Amniotic epithelial cell (primary cell): ENCODE results near the gene CCSAP.
"Not testable (repeated sequence)": the region's sequence is repeated elsewhere in the genome, so short reads cannot be mapped to it uniquely, and the experiment has no call there.

Experiments
- DNase-seq: peaks from one replicate; pipeline ENCODE4 v3.0.0-alpha.2; 2010; ENCODE audit warnings: low read depth

The CCSAP gene

DNA sequence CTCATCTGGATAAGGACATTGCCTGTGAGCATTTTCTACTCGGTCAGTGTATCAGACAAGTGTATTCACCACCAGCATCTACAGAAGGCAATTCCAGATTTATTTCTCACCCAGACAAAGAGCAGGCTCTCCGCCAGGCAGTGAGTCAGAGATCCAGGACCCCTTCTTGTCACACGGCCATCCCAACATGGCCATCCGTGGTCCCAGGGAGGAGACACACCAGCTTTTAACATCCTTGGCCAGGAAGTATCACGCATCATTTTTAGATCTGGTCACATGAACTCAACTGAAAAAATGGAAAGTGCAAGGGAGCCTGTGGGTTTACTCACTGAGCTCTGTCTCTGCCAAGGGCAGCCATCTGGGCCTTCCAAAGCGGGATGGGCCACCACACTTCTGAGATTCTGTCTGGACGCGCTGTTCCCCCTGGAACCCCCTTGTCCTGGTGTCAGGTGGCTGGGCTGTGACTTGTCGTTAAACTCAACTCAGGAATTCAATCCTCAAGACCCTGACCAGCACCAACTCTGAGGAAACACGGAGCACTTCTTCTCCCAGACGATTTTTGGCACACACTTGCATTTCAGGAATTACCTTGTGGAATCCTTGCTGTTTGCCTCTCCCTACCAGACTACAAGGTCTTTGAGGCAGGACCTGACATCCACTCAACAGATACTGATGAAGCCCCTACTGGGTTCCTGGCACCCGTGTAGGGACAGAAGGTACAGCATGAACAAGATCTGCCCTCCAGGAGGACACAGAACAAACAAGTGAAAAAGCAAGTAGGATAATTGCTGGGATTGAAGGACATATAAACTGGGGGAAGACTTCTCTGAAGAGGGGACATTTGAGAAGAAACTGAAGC, 21.6 kb upstream of the CCSAP start:
- DNase-seq = no peak

DNA sequence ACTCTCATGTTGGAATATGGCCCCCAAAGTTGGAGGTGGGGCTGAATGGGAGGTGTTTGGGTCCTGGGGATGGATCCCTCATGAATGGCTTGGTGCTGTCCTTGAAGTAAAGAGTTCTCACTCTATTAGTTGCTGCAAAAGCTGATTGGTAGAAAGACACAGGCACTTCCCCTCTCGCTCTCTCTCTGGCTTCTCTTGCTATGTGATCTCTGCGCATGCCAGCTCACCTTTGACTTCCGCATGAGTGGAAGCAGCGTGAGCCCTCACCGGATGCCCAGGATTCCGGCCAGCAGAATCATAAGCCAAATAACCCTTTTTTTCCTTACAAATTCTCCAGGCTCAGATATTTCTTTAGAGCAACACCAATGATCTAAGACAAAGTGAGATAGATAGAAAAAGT, 20.9 kb upstream of the CCSAP start:
- no peak for DNase-seq

DNA sequence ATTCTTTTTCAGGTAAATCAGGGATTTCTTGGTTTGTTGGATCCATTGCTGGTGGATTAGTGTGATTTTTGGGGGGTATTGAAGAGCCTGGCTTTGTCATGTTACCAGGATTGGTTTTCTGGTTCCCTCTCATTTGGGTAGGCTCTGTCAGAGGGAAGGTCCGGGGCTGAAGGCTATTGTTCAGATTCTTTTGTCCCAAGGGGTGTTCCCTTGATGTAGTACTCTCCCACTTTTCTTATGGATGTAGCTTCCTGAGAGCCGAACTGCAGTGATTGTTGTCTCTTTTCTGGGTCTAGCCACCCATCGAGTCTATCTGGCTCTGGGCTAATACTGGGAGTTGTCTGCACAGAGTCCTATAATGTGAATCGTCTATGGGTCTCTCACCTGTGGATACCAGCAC, 17.6 kb upstream of the CCSAP start:
- DNase-seq = no peak

DNA sequence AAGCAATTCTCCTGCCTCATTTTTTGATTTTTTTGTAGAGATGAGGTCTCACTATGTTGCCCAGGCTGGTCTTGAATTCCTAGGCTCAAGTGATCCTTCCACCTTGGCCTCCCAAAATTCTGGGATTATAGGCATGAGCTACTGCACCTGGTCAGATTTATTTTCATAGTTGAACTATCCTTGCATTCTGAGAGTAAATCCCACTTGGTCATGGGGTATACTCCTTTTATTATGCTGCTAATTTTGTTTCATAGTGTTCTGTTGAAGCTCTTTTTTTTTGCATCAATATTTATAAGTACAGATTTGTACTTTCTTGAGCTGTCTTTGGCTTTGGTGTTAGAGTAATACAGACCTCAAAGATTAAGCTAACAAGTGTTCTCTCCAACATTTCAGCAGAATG, 12.8 kb upstream of the CCSAP start:
- no peak for DNase-seq

DNA sequence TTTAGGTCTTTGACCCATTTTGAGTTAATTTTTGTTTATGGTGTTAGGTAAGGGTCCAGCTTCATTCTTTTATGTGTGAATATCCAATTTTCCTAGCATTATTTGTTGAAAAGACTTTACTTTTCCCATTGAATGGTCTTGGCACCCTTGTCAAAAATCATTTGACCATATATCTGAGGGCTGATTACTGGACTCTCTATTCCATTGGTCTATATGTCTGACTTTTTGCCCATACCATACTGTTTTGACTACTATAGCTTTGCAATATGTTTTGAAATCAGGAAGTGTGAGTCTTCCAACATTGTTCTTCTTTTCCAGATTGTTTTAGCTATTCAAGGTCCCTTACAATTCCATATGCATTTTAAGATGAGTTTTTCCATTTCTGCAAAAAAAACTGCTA, 11.4 kb upstream of the CCSAP start:
- no peak for DNase-seq

DNA sequence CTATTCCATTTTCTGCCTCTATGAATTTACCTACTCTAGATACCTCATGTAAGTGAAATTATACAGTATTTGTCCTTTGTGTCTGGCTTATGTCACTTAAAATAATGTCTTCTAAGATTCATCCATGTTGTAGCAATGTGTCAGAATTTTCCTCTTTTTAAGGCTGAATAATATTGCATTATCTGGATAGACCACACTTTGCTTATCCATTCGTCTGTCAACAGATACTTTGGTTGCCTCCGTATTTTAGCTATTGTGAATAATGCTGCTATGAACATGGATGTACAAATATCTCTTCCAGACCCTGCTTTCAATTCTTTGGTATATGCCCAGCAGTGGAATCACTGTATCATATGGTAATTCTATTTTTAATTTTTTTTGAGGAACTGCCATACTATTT, 10.1 kb upstream of the CCSAP start:
- no peak for DNase-seq

DNA sequence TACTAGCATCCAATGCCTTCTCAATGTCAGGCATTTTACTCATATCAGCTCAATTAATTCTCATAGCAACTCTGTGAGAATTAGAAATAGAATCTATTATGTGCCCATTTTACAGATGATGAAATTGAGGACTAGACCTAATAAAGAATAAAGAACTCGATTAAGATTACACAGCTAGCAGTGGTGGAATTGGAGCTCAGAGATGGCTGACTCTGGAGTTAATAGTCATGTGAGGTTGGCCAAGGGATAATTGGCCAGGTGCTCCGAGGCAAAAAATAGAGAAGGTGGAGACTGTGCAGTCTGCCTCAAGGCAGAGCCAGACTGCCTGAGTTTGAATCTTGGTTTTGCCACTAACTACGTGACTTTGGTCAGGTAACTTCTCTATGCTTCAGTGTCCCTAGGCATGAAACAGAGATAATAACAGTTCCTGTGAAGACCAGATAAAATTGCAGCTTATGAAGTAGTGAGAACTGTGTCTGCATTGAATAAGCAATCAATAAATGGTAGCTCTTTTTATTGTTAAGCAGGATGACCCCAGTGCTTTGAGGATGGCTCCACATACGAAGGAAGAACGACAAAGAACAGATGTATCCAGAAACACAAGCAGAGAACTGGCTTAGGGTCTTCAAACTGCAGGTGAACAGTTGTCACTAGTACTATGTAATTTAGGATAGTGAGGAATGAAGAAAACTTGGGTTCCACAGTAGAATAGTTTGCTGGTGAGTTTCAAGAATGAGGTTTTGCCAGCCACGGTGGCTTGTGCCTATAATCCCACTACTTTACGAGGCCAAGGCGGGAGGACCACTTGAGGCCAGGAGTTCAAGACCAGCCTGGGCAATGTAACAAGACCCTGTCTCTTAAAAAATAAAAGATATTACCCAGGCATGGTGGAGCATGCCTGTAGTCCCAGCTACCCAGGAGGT, 6.9 kb upstream of the CCSAP start:
- DNase-seq = no peak

DNA sequence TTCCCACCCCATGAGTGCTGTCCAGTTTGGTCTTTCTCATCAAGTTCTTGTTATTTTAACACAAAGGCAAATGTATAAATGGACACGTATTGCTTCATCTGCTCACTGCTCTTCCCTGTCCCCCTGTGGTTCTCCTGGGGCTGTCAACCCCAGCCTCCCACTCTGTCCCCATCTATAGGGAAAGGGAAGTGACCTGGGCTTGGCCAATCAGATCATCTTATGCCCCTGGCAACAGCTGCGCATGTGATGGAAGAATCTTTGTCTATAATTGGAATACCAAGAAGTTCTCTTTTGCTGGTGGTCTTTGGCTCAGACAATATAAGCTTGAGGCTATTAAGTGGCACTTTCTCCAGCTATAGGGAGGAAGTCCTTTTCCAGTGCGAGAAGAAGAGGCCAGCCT, 4.7 kb upstream of the CCSAP start:
- DNase-seq = no peak

DNA sequence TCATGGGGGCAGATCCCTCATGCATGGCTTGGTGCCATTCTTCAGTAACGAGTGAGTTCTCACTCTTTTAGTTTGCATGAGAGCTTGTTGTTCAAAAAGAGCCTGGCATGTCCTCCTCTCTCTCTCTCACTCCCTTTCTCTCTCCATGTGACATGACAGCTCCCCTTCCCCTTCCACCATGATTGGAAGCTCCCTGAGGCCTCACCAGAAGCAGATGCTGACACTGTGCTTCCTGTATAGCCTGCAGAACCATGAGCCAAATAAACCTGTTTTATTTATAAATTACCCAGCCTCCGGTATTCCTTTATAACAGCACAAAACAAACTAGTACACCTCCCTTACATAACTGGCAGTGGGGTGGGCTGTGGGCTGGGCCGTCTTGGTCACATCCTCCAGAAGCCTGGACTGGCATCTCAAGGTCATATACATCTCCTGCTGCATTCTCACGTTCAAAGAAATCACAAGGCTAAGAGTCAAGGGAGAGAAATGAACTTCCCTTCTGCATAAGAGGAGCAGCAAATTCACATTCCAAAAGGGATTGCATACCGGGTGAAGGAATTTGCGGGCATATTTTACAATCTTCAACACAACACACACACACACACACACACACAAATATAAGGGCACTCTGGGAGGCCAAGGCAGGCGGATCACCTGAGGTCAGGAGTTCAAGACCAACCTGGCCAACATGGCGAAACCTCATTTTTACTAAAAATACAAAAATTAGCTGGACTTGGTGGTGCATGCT, 2.3 kb upstream of the CCSAP start:
- peak; percentile 80 for DNase-seq

DNA sequence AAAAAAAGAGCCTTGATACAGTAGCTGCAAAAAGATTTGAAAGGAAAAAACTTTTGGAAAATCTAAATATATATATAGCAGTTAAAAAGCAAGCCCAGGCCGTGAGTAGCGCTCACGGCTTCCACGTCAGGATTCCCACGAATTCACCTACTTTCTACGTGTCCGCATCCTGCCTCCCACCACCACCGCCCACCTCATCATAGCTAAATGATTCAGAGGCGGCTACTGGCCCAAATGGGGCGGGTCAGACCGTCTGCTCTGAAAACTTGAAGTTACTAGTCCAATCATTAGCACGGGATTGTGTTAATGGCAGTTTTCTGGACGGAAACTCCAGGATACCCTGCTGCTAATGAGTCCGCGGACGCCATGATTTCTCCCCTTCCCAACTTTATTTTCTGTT, 1.3 kb upstream of the CCSAP start:
- DNase-seq = no peak

DNA sequence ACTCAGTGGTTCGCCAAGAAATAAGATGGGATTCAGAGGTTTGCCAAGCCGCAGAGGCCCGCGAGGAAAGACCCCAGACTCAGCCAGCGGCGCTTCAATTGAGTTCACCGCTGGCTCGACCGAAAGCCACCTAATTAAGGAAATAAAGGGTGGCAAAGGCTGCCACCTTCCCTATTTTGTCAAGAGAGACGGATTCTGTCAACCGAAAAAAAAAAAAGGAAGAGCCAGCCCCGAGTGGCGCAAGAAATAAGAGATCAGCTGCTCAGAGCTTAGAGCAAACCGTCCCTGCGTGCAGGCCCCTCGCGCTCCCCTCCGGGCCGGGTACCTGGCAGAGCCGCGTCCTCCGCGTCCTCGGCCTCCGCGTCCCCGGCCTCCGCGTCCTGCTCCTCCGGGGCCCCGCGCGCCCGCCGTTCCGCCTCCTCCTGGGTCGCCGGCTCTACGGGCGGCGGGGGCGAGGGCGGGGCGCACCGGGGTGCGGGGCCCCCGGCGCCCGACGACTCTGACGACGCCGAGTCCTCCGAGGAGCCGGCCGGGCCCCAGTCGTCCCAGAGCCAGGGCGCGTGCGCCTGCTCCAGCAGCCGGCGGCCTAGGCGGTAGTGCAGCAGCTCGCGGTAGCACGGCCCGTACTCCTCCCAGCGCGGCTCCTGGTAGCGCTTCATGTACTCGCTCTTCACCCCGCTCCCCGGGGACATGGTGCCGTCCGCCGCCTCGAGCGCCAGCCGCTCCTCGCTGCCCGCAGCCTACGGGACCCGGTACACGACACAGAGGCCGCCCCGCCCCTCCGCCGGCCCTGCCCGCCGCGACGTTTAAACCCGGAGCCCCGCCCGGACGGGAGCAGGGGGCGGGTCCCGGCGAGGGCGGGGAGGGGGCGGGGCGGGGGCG, 832 bp downstream of the CCSAP start:
- DNase-seq = peak; percentile 47

DNA sequence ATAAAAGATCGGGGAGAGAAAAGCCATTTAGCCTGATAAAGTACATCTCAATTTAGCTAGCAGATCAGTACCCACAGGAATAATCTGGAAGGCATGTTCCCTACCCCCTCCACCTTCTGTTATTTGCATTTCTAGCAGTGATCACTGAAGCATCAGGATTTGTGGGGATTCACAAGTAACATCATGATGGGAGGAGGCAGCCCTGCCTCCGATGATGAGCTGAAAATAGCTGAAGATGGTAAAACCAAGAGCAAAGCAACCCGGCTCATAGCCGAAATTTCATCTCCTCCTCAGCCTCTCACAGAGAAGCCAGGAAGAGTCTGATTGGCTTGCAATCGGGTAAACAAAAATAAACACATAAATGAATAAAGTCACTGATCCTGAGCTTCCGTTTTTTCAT, 2.4 kb downstream of the CCSAP start:
- no peak for DNase-seq

DNA sequence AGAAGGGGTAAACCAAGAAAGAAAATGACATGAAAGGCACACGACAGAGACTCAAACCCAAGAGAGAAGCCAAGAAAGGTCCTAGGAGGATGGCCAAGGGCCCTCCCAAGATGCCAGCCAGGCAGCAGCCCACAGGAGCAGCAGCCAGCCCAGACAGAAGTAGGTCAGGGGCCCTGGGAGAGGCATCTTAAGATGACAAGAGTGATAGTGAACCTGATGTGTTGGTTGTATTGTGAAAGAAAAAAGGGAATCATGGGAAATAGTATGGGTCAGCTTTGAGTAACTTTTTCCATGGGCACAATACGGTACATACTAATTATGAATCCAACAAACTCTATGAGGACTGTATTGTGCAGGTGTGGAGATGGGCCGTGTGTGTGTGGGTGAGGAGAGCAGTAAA, 3.3 kb downstream of the CCSAP start:
- peak; percentile 58 for DNase-seq

DNA sequence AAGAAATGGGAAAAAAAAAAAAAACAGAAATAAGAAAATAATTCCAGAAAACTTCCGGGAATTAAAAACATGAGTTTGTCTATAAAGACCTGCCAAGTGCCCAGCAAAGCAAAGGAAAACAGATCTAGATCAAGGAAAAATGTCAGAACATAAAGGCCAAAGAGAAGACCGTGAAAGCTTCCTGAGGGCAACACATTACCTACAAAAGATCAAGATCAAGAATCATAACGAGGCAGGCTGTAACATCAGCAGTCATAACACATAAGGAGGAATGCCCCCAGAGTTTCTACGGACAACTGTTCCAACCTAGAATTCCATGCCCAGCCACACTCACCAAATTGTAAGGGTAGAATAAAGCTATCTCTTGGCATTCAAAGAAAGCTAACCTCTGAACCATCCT, 3.8 kb downstream of the CCSAP start:
- no peak for DNase-seq

DNA sequence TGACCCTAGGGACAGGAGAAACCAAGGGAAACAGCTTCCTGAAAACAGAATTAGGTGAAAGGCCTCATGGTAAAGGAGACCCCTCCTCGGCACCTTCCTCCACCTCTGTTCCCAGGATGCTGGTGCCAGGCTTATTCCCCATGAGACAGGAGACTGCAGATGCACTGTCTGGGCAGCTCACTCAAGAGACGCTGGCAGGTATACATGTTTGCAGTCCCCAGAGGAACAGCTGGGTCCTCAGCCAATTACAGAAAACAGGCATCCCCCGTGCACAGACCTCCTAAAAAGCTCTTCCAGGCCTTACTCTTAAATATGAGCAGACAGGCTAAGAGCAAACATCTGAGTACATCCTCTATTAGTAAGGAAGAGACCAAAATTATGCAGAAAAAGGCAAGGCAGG, 6.5 kb downstream of the CCSAP start:
- DNase-seq = no peak

DNA sequence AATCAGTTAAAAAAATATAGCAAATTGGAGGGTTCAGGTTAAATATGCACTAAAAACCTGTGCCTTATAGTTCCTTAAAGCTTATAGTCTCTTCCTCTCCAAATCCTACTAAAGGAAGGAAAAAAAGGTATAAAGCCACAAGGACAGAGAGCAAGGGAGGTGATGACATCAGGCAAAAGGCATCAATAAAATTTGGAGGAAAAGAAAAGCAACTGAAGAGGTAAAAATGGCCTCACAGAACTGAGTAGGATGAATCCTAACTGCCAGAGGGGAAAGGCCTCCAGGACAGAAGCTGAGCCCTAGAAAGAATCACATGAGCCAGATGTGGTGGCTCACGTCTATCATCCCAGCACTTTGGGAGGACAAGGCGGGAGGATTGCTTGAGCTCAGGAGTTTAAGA, 8.1 kb downstream of the CCSAP start:
- no peak for DNase-seq

DNA sequence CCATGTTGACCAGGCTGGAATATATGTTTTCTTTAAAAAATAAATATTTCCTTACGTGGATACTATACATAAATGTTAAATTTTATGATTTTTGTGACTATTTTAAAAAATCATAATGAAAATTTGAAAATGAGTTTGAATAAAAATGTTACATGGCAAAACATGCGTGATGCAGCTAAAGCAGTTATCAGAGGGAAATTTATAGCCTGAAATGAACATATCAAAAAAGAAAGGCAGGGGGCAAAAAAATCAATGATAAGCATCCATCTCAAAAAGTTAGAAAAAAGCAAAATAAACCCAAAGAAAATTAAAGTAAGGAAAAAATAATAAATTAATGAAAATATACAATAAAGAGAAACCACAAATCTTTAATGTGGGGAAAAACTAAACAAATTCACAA, 8.6 kb downstream of the CCSAP start:
- no peak for DNase-seq

DNA sequence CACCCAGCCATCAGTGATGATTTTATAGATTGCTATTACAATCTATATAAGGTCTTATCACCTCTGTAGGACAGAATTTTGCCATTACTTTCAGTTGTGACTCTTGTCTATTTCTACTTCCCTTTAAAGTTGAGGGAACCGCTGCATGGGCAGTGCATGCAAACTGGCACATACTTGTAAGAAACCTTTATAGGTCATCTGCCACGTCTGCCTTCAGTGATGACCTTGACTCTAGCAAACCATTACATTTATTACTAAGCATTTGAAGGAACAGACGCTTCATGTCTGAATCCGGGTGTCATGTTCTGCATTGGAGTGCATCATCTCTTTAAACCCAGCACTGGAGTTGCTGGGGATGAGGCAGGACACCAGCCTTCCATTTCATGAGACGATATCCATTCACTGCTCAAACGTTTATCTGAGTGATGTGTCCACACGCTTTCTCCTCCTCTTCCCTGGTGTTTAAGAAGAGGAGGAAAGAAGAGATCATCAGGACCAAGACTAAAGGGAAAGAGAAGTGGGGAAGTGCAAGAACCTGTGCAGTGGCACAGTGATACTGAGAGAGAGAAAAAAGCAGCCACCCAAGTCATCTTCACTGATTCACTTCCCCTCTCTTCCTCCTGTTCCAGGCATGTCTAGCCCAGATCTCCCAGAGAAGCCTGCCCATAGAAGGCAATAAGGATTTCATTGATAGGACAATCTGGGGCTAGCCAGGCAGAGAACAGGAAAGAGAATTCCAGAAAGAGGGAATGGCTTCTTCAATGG, 14.1 kb downstream of the CCSAP start:
- no peak for DNase-seq

DNA sequence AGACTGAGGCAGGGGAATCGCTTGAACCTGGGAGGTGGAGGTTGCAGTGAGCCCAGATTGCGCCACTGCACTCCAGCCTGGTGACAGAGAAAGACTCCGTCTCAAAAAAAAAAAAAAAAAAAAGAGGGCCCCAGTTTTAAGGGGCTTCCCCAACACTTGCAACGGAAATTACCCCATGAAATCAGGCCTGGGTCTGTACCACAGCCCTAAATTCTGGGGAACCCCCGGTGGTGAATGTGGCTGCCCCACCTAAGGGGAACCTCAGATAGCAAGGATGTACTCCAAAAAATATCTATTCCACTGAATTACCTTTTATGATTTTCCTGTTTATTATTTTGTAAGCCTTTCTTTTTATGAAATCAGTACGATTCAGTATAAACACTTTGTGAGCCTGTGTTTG, 15.1 kb downstream of the CCSAP start:
- not testable (repeated sequence) for DNase-seq

DNA sequence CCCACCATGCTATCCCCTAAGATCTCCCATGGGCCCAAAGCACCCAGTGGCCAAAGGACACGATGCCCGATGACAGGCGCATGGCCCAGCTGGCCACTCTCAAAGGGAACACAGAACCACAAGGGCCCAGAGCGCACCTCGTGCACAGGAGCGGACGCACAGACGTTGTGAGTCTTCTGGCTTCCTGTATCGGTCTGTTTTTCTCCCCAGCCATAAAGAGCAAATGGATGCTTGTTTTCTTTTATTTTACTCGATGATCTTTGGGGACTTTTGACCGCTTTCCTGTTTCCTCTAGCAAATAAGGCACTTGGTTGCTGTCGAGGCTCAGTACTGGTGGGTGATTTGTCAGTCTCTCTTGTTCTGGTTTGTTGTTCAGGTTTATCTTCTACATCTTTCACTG, 16.2 kb downstream of the CCSAP start:
- no peak for DNase-seq
